Large intestine (tissue), 3 donors: ENCODE measurements around the gene OTOP1. TPM values are rescaled to one million over a fixed set of nuclear protein-coding genes. Genes with fewer than 3 reads are reported as not detected.
"Not testable (repeated sequence)": the region's sequence is repeated elsewhere in the genome, so short reads cannot be mapped to it uniquely, and the experiment has no call there.

Experiments
- DNase-seq, 2 donors: peaks; one replicate each; pipeline versions ENCODE4 v3.0.0 to v3.0.0-alpha.2; 2013
- H3K27ac ChIP-seq: one replicate; pipeline ENCODE4 v1.5.1; 2013; ENCODE audit warnings: low read length
- H3K27me3 ChIP-seq: 2 replicates; pipeline ENCODE4 v1.6.1; 2013; ENCODE audit warnings: low read length; ENCODE audit not compliant: control insufficient read depth, insufficient read depth
- H3K36me3 ChIP-seq: 2 replicates; pipeline ENCODE4 v1.6.1; 2013; ENCODE audit warnings: low read length; ENCODE audit not compliant: control insufficient read depth, insufficient read depth
- H3K4me1 ChIP-seq: one replicate; pipeline ENCODE4 v1.6.1; 2013; ENCODE audit warnings: low read length; ENCODE audit not compliant: control insufficient read depth, insufficient read depth
- H3K4me3 ChIP-seq: one replicate; pipeline ENCODE4 v1.5.1; 2013; ENCODE audit warnings: low read length
- H3K9me3 ChIP-seq: one replicate; pipeline ENCODE4 v1.6.1; 2013; ENCODE audit warnings: mild to moderate bottlenecking, low read depth, low read length, moderate library complexity; ENCODE audit not compliant: control insufficient read depth
- WGBS: methylation state at CpG from one replicate; pipeline ENCODE4 v1.1.5; 2013; ENCODE audit warnings: low lambda C conversion rate; ENCODE audit not compliant: insufficient coverage; 5-methylcytosine and 5-hydroxymethylcytosine counted together
- polyA plus RNA-seq: library from polyadenylated mRNA; unstranded; fragments of 120-200 nt; gene quantifications from one replicate; pipeline ENCODE4 v1.2.1, GENCODE V29; 2013

The OTOP1 gene
- polyA plus RNA-seq, 1 donor = not detected

DNA sequence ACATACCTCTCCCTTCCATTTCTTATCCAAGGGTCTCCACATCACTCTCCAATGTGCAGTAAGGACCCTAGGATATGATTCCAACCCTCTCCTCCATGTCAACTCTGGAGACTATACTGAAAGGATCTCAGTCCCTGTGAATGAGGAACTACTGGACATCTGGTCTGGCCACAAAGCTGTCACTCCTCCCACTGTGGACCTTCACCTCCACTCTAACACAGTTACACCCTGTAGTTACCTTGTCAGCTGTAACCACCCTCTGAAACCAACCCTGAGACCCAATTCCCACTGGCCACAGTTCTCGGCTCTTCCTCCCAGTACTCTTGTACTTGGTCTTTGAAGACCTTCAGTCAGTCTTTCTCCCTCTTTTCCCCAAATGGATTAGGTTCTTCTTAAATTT, 18.4 kb upstream of the OTOP1 start:
- WGBS = 83% methylated on average over 1 of the region's 1 CpG
- Histone ChIP-seq H3K9me3 (no peaks in the 10 kb centered on the region), H3K36me3 (peaks cover 45% of the 10 kb centered on the region), H3K27me3 (no peaks in the 10 kb centered on the region), H3K4me1 (peaks cover 3% of the 10 kb centered on the region), H3K4me3 (no peak overlapping the region), H3K27ac (peak overlapping the region; percentile 26)
- DNase-seq = peak in 1 of 2 donors; percentile 25

DNA sequence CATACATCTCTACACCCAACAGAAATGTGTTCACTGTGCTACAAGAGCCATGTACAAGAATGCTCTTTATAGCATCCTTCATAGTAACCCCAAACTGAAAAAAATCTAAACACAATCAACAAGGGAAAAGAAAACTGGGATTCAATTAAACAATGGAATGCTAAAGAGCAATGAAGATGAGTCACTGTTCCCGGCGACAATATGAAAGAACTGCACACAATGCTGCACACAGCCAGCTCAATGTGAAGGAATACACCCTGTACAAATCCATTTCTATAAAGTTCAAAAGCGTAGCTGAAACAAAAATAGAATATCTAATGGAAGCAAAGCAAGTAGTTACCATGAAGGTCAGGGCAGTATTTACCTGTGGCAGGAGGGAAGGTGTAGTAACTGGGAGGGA, 12.8 kb upstream of the OTOP1 start:
- H3K4me1 ChIP-seq, H3K4me3 ChIP-seq, H3K9me3 ChIP-seq, DNase-seq, H3K27me3 ChIP-seq, H3K27ac ChIP-seq: not testable (repeated sequence)
- peaks cover 43% of the 10 kb centered on the region for H3K36me3 ChIP-seq
- WGBS = 94% methylated on average over 3 of the region's 3 CpGs

DNA sequence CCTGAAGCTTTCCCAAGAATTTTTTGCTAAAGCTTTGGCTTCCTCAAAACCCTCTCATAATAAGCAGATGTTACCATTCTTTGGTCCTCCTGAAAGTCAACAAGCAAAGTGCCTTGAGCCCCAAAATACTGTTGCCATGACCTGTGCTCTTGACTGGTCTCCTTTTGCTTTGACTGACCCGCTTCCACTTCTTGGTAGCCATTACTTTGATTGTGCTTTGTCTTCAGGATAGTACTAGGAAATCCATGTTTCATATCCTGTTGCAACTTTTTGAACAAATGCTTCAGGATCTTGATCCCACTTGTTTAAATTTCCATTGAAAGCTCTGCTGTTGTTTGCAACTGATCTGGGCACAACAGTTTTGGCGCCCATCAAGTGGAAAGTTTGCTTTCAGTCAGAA, 6.9 kb upstream of the OTOP1 start:
- WGBS = 100% methylated on average over 2 of the region's 2 CpGs
- H3K9me3 ChIP-seq = no peaks in the 10 kb centered on the region

DNA sequence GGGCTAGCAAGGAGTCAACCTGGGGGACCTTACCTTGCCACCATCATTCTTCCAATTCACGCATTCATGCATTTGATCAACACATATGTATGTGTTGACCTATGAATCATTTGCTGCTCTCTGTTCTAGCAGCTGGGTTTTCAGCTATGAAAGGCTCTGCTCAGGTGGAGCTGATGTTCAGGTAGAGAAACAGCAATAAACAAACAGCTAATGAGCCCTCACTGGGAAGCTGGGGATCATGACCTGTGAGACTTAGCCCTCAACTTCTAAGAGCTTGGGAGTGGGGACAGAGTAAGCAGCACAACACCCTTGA, 1.6 kb upstream of the OTOP1 start:
- Histone ChIP-seq H3K27ac (no peak overlapping the region), H3K9me3 (peaks cover 2% of the 10 kb centered on the region), H3K4me1 (no peaks in the 10 kb centered on the region), H3K36me3 (no peaks in the 10 kb centered on the region), H3K27me3 (peaks cover 57% of the 10 kb centered on the region), H3K4me3 (no peak overlapping the region)
- WGBS = no CpG with 5 or more reads among the region's 1 CpG
- DNase-seq = no peak

More for the DNA sequence above, 6.9 kb upstream of the OTOP1 start:
- Histone ChIP-seq H3K36me3 (peaks cover 2% of the 10 kb centered on the region), H3K4me3 (no peak overlapping the region), H3K27ac (no peak overlapping the region), H3K27me3 (peaks cover 15% of the 10 kb centered on the region), H3K4me1 (no peaks in the 10 kb centered on the region)
- no peak for DNase-seq

DNA sequence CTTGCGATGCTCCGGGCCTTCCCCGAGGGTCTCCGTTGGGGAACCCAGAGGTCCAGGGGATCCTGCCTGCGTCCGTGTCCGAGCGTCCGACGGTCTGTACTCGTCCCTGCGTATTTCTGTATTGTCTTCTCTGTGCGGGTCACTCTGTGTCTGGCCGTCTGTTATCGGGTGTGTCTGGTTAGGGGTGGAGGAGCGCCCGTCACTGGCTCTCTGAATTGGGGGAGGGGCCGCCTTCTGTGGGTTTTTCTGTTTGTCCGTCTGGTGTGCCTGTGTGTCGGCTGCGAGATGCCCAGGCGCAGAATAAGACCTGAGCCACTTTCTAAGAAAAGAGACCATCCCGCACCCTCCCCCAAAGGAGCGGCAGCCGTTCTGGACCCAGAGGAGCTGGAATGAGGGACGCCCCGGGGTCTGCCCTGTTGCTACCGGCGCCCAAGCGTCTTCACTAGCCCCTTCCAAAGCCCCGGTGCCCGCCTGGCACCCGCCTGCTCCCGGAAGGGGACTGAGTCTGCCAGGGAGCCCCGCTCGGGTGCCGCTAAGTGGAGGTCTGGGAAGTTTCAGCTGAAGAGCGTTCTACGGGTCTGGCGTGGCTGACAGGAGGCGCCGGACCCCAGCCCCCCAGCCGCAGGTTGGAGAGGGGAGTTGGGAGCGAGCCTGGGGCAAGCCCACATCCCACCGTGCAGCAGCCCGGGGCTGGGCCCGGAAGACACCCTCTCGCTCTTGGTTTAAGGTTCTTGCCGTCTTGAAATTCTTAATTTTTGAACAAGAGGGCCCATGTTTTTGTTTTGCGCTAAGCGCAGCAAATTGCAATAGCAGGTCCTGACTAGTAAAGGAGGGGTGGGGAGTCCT, 1.0 kb upstream of the OTOP1 start:
- no peak for DNase-seq
- no peak overlapping the region for H3K27ac ChIP-seq
- no CpG with 5 or more reads among the region's 51 CpGs for WGBS
- no peaks in the 10 kb centered on the region for H3K36me3 ChIP-seq
- no peak overlapping the region for H3K4me3 ChIP-seq
- no peaks in the 10 kb centered on the region for H3K4me1 ChIP-seq
- peaks cover 2% of the 10 kb centered on the region for H3K9me3 ChIP-seq
- peaks cover 57% of the 10 kb centered on the region for H3K27me3 ChIP-seq

DNA sequence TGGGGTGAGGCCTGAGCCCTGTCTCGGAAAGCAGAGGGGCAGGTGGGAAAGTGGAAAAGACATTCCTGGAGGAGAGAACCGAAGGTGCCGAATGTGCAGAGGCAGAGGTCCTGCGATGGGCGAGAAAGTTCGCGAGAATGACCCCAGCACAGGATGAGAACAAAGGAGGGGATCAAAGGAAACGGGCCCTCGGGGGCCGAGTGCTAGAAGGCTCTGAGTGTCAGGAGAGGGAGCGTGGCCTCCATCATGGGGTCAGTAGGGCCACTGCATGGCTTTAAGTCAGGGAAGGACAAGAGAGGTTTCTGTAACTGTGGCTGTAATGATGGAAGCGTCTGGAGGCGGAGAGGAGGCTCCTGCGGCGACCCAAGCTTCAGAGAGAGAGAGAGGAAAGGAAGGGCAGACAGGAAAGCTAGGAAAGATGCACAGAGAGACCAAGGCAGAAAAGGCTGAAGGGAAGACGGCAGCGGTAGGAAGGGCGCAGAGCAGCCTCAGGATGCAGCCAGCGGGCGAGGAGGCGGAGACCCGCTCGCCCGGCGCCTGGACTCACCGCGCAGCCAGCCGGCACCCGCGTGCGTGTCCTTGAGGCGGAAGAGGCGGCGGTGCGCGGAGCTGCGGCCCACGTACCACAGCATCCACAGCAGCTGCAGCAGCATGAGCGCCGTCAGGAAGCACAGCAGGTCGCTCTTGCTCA, 669 bp downstream of the OTOP1 start:
- no CpG with 5 or more reads among the region's 41 CpGs for WGBS
- Histone ChIP-seq H3K27me3 (peaks cover 57% of the 10 kb centered on the region), H3K27ac (no peak overlapping the region), H3K4me3 (no peak overlapping the region), H3K36me3 (no peaks in the 10 kb centered on the region), H3K9me3 (peaks cover 2% of the 10 kb centered on the region), H3K4me1 (no peaks in the 10 kb centered on the region)
- DNase-seq = no peak

DNA sequence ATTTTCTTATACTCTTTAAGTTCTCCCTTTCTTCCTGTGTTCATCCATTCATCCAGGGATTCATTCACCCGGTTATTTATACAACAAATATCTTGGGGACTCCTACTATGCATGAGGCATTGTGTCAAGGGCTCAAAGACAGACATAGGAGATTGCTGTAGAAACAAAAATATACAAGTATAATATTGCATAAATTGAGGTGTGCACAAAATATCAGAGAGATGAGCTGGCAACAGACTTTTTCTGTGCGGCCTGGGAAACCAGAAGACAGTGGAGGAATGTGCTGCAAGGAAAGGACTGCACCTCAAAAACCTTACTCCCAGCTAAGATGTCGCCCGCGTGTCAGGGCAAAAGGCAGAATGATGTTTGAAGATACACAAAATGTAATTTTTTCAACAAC, 9.6 kb downstream of the OTOP1 start:
- WGBS = 77% methylated on average over 4 of the region's 5 CpGs
- no peaks in the 10 kb centered on the region for H3K9me3 ChIP-seq
- peaks cover 2% of the 10 kb centered on the region for H3K27me3 ChIP-seq
- no peaks in the 10 kb centered on the region for H3K4me1 ChIP-seq
- H3K4me3 ChIP-seq = no peak overlapping the region
- H3K36me3 ChIP-seq = no peaks in the 10 kb centered on the region
- H3K27ac ChIP-seq = no peak overlapping the region
- DNase-seq = no peak

DNA sequence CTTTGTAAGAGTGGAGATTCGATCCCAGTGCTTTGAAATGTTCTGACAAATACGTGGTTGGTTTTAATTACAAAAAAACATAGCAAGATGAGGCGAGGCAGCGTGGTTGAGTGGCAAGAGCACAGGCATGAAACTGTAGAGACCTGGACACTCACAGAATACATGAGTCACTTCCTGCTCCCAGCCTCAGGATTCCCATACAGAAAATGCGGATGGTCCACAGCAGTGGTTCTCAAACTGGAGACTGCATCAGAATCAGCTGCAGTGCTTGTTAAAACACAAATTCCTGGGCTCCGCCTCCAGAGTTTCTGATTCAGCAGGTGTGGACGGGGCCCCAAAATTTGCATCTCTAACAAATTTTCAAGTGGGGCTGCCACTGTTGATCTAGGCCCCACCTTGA, 10.1 kb downstream of the OTOP1 start:
- H3K27me3 ChIP-seq = peaks cover 2% of the 10 kb centered on the region
- H3K9me3 ChIP-seq = no peaks in the 10 kb centered on the region
- no peaks in the 10 kb centered on the region for H3K4me1 ChIP-seq
- H3K36me3 ChIP-seq = no peaks in the 10 kb centered on the region
- WGBS = 100% methylated on average over 1 of the region's 7 CpGs
- DNase-seq = no peak
- H3K4me3 ChIP-seq = no peak overlapping the region
- H3K27ac ChIP-seq = no peak overlapping the region

DNA sequence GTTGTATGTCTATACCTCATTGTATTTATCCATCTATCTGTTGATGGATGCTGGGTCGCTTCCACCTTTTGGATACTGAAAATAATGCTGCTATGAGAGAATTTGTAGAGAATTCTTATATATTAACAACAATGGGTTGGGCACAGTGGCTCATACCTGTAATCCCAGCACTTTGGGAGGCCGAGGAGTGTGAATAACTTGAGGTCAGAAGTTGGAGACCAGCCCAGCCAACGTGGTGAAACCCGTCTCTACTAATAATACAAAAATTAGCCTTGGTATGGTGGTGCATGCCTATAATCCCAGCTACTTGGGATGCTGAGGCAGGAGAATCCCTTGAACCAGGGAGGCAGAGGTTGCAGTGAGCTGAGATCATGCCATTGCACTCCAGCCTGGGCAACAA, 13.1 kb downstream of the OTOP1 start:
- H3K4me3 ChIP-seq, DNase-seq, H3K9me3 ChIP-seq, H3K4me1 ChIP-seq, H3K27me3 ChIP-seq, H3K36me3 ChIP-seq, H3K27ac ChIP-seq: not testable (repeated sequence)
- WGBS = no CpG with 5 or more reads among the region's 4 CpGs

DNA sequence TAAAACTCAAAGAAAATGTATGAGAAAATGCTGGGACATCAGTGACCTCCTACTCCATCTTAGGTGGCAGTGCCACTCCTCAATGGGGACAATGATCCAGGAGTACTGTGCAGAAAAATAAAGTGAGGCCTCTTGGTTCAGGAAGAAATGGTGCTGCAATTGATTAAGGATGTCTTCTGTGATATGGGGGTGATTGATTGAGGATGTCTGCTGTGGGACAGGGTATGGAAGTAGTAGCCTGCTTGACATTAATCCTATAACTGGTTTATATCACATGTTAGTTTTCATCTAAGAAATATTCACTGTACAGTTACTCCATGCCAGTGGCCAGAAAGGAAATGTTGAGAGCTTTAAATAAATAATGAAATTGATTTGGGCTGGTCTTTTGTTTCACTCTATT, 20.5 kb downstream of the OTOP1 start:
- H3K27ac ChIP-seq = no peak overlapping the region
- no peaks in the 10 kb centered on the region for H3K4me1 ChIP-seq
- no peaks in the 10 kb centered on the region for H3K36me3 ChIP-seq
- H3K27me3 ChIP-seq = peaks cover 14% of the 10 kb centered on the region
- no peaks in the 10 kb centered on the region for H3K9me3 ChIP-seq
- no peak overlapping the region for H3K4me3 ChIP-seq
- DNase-seq = no peak

DNA sequence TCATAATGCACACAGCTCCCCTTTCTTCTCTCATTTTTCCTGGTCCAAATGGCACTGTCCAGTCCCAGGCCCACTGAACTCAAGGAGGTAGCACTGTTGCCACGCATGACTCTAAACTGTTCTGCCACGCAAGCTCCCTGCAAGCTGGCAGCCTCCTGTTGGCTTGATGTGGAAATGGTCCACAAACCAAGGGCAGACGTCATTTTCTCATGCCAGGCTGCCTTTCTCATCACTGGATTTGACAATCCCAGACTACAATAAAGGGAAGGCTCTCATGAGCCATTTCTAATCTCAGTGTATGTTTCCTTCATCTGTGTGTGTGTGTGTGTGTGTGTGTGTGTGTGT, 22.4 kb downstream of the OTOP1 start:
- no peaks in the 10 kb centered on the region for H3K9me3 ChIP-seq
- peaks cover 11% of the 10 kb centered on the region for H3K27me3 ChIP-seq
- no peaks in the 10 kb centered on the region for H3K36me3 ChIP-seq
- no peak overlapping the region for H3K4me3 ChIP-seq
- no CpG with 5 or more reads among the region's 3 CpGs for WGBS
- H3K4me1 ChIP-seq = no peaks in the 10 kb centered on the region
- H3K27ac ChIP-seq = no peak overlapping the region
- no peak for DNase-seq
